SK-N-SH (cell line): Measurements from ENCODE around the gene SLC39A13. TPM values are rescaled to one million over a fixed set of nuclear protein-coding genes. Genes with fewer than 3 reads are reported as not detected.

Source experiments
- CTCF ChIA-PET: fragments of 300-600, 350-600 bp; formaldehyde crosslinking; extraction: SDS; loops from one replicate; lab custom pipeline; 2021; lab: Yijun Ruan, JAX
- POLR2A ChIA-PET: fragments of 350-600 bp; sonication (Branson Sonifier 250); formaldehyde crosslinking; extraction: SDS; loops from one replicate; lab custom pipeline; 2020; ENCODE audit warnings: antibody characterized with exemption, inconsistent platforms; lab: Yijun Ruan, JAX
- DNase-seq: peaks from one replicate; pipeline ENCODE4 v3.0.0; 2012
- H2AFZ ChIP-seq: fragments of 200-600 bp; sonication (generic); 2 replicates; pipeline ENCODE4 v1.8.1; 2016; ENCODE audit warnings: antibody characterized with exemption, mild to moderate bottlenecking, low read depth
- H3F3A ChIP-seq: fragments of 200-600 bp; sonication (generic); replicated peaks from 2 replicates; pipeline ENCODE3; 2016; ENCODE audit warnings: antibody characterized with exemption, mild to moderate bottlenecking; ENCODE audit not compliant: insufficient read depth
- H3K27ac ChIP-seq, 2 experiments: fragments of 200-500 bp in 1 of 2; fragments of 200-600 bp in 1 of 2; sonication (Bioruptor generic) in 1 of 2; sonication (generic), shearing (Covaris generic) in 1 of 2; 2 replicates each; pipeline versions ENCODE4 v1.5.1 to v1.6.1; 2014 to 2016; ENCODE audit warnings: low read depth in 2 of 2, inconsistent platforms in 1 of 2, low read length in 1 of 2, mild to moderate bottlenecking in 1 of 2, mixed read lengths in 1 of 2
- H3K27me3 ChIP-seq: fragments of 200-600 bp; sonication (generic), shearing (Covaris generic); 2 replicates; pipeline ENCODE4 v1.6.1; 2016; ENCODE audit warnings: mixed run types; ENCODE audit not compliant: insufficient read depth
- H3K36me3 ChIP-seq, 2 experiments: fragments of 200-500 bp in 1 of 2; fragments of 200-600 bp in 1 of 2; sonication (Bioruptor generic) in 1 of 2; sonication (generic) in 1 of 2; replicated peaks in 1 of 2; 2 replicates each; pipeline versions ENCODE3 to v1.5.1; 2014 to 2016; ENCODE audit warnings: low read length in 1 of 2, mild to moderate bottlenecking in 1 of 2; ENCODE audit not compliant: insufficient read depth in 2 of 2, control insufficient read depth in 1 of 2
- H3K4me1 ChIP-seq, 2 experiments: fragments of 200-500 bp in 1 of 2; fragments of 200-600 bp in 1 of 2; sonication (Bioruptor generic) in 1 of 2; sonication (generic), shearing (Covaris generic) in 1 of 2; 2 replicates each; pipeline versions ENCODE4 v1.5.1 to v1.6.1; 2014 to 2016; ENCODE audit warnings: low read depth in 1 of 2, low read length in 1 of 2, mixed run types in 1 of 2; ENCODE audit not compliant: insufficient read depth in 2 of 2, control insufficient read depth in 1 of 2
- H3K4me2 ChIP-seq: fragments of 200-600 bp; sonication (generic), shearing (Covaris generic); 2 replicates; pipeline ENCODE4 v1.6.1; 2017; ENCODE audit warnings: mixed run types
- H3K4me3 ChIP-seq, 2 experiments: fragments of 200-500 bp in 1 of 2; fragments of 200-600 bp in 1 of 2; sonication (Bioruptor generic) in 1 of 2; sonication (generic), shearing (Covaris generic) in 1 of 2; 2 replicates each; pipeline versions ENCODE4 v1.5.1 to v1.8.1; 2014 to 2016; ENCODE audit warnings: low read depth in 2 of 2, inconsistent platforms in 1 of 2, low read length in 1 of 2, mild to moderate bottlenecking in 1 of 2, mixed read lengths in 1 of 2, moderate library complexity in 1 of 2
- H3K79me2 ChIP-seq: fragments of 200-600 bp; sonication (generic); 2 replicates; pipeline ENCODE4 v1.8.1; 2017; ENCODE audit warnings: mild to moderate bottlenecking; ENCODE audit not compliant: insufficient read depth
- H3K9ac ChIP-seq: fragments of 200-600 bp; sonication (generic); 2 replicates; pipeline ENCODE4 v1.6.1; 2017; ENCODE audit warnings: mixed run types
- H3K9me2 ChIP-seq: fragments of 200-600 bp; sonication (generic); 2 replicates; pipeline ENCODE4 v1.6.1; 2017; ENCODE audit warnings: mixed run types
- H3K9me3 ChIP-seq: fragments of 200-600 bp; sonication (generic); 2 replicates; pipeline ENCODE4 v1.6.1; 2017; ENCODE audit warnings: mixed run types, mild to moderate bottlenecking, moderate library complexity
- H4K20me1 ChIP-seq: fragments of 200-600 bp; sonication (generic); 2 replicates; pipeline ENCODE4 v1.6.1; 2017; ENCODE audit warnings: mild to moderate bottlenecking, mixed run types; ENCODE audit not compliant: insufficient read depth
- CHD2 ChIP-seq: fragments of 150-350 bp; IDR thresholded peaks from 2 replicates; pipeline ENCODE4 v1.6.1; 2018; ENCODE audit warnings: low read length; ENCODE audit not compliant: partially characterized antibody
- ELF1 ChIP-seq: IDR thresholded peaks from 2 replicates; pipeline ENCODE4 v1.4.0; 2012
- FOXJ3 ChIP-seq: sonication (generic); formaldehyde crosslinking; IDR thresholded peaks from 2 replicates; pipeline ENCODE4 v1.5.1; 2020; ENCODE audit warnings: mild to moderate bottlenecking, missing genetic modification reagents
- FOXM1 ChIP-seq: IDR thresholded peaks from 2 replicates; pipeline ENCODE4 v1.4.0; 2012; ENCODE audit warnings: low read depth, mild to moderate bottlenecking
- GABPA ChIP-seq: IDR thresholded peaks from 2 replicates; pipeline ENCODE4 v1.4.0; 2012; ENCODE audit warnings: low read depth, mild to moderate bottlenecking
- IRF3 ChIP-seq: fragments of 150-350 bp; IDR thresholded peaks from 2 replicates; pipeline ENCODE4 v1.6.1; 2016; ENCODE audit warnings: mild to moderate bottlenecking, low read depth, low read length
- MAX ChIP-seq: IDR thresholded peaks from 2 replicates; pipeline ENCODE4 v1.4.0; 2012; ENCODE audit warnings: low read depth
- NFIC ChIP-seq: IDR thresholded peaks from 2 replicates; pipeline ENCODE4 v1.4.0; 2012; ENCODE audit warnings: borderline replicate concordance
- POLR2AphosphoS5 ChIP-seq: IDR thresholded peaks from 2 replicates; pipeline ENCODE4 v1.6.1; 2012; ENCODE audit warnings: low read depth, low read length
- REST ChIP-seq: IDR thresholded peaks from 2 replicates; pipeline ENCODE4 v1.6.1; 2012; ENCODE audit warnings: mild to moderate bottlenecking, low read depth, low read length, moderate library complexity
- RXRA ChIP-seq: IDR thresholded peaks from 2 replicates; pipeline ENCODE4 v1.4.0; 2012; ENCODE audit warnings: low read depth, mild to moderate bottlenecking, borderline replicate concordance
- TAF1 ChIP-seq: IDR thresholded peaks from 2 replicates; pipeline ENCODE4 v1.6.1; 2012; ENCODE audit warnings: low read depth, mild to moderate bottlenecking, low read length, moderate library complexity, borderline replicate concordance
- YY1 ChIP-seq: IDR thresholded peaks from 2 replicates; pipeline ENCODE4 v1.4.0; 2012; ENCODE audit warnings: low read depth, mild to moderate bottlenecking
- ZBTB33 ChIP-seq: IDR thresholded peaks from 2 replicates; pipeline ENCODE4 v1.4.0; 2012; ENCODE audit warnings: low read depth, borderline replicate concordance
- WGBS: methylation state at CpG from one replicate; pipeline ENCODE4 v1.1.6; 2017; ENCODE audit warnings: low lambda C conversion rate; 5-methylcytosine and 5-hydroxymethylcytosine counted together
- polyA plus RNA-seq, 3 experiments: library from polyadenylated mRNA; depleted of rRNA; stranded (reverse); fragments of >200 nt; gene quantifications; 2 replicates each; pipeline ENCODE4 v1.2.3, GENCODE V29; 2012

The SLC39A13 gene
- polyA plus RNA-seq, 1 of the 3 experiments (the other 2 are of a cell fraction), result 65.5 TPM

- TF ChIP-seq ZBTB33, result no peak
Observed at GRCh38 chr11:47389577-47390421, 18.6 kb upstream of the SLC39A13 start (continued).

- no peak for TF ChIP-seq GABPA
- Histone ChIP-seq H3K4me2 (no peak overlapping the region), H3K9ac (no peak overlapping the region), H3K9me3 (no peaks in the 10 kb centered on the region), H3K4me3 (no peak overlapping the region), H3K4me1 (no peaks in the 10 kb centered on the region), H3K9me2 (no peaks in the 10 kb centered on the region), H3F3A (no peaks in the 10 kb centered on the region), H3K79me2 (no peaks in the 10 kb centered on the region), H3K36me3 (no peaks in the 10 kb centered on the region), H3K27ac (no peak overlapping the region), H3K27me3 (no peaks in the 10 kb centered on the region), H4K20me1 (no peaks in the 10 kb centered on the region), H2AFZ (no peak overlapping the region)
- WGBS, result 96% methylated on average over 5 of the region's 6 CpGs
- ChIA-PET CTCF (interaction anchor here (1.2 to 7.9 kb wide), 3 partner anchors 17 to 63 kb away, joined by 3 to 78 read pairs (median 22); no protein-coding TSS in a partner anchor), POLR2A (no interaction called here)
- no peak for DNase-seq
Observed at GRCh38 chr11:47390422-47390760, 18.0 kb upstream of the SLC39A13 start.

- 88% methylated on average over 9 of the region's 11 CpGs for WGBS
Observed at GRCh38 chr11:47391077-47391583, 17.3 kb upstream of the SLC39A13 start.

More at GRCh38 chr11:47391077-47391583, 17.3 kb upstream of the SLC39A13 start:
- Histone ChIP-seq H3K9me3 (no peaks in the 10 kb centered on the region), H3K9me2 (no peaks in the 10 kb centered on the region), H3K27ac (no peak overlapping the region), H3K4me1 (peaks cover 0 to 4% of the 10 kb centered on the region in 2 experiments; a peak in 1 of 4 replicates), H2AFZ (no peak overlapping the region), H3K4me3 (no peak overlapping the region), H3K79me2 (no peaks in the 10 kb centered on the region), H3K9ac (no peak overlapping the region), H3F3A (no peaks in the 10 kb centered on the region), H3K27me3 (no peaks in the 10 kb centered on the region), H4K20me1 (no peaks in the 10 kb centered on the region), H3K36me3 (no peaks in the 10 kb centered on the region), H3K4me2 (no peak overlapping the region)
- ChIA-PET CTCF (interaction anchor here (1.2 to 7.9 kb wide), 4 partner anchors 12 to 62 kb away, joined by 3 to 78 read pairs (median 14); no protein-coding TSS in a partner anchor), POLR2A (no interaction called here)
- TF ChIP-seq CHD2 (no peak), IRF3 (no peak), TAF1 (no peak), MAX (no peak), RXRA (no peak), ELF1 (no peak), NFIC (no peak), YY1 (no peak), FOXJ3 (no peak), FOXM1 (no peak), POLR2AphosphoS5 (no peak), REST (no peak)
- no peak for DNase-seq
